Neural progenitor cell (in vitro differentiated cells): Measurements from ENCODE around the gene MAN1A1. TPM values are rescaled to one million over a fixed set of nuclear protein-coding genes. Genes with fewer than 3 reads are reported as not detected.

ENCODE experiments used
- DNase-seq: peaks from one replicate; pipeline ENCODE4 v3.0.0-alpha.2; 2016; ENCODE audit warnings: low spot score
- H2AFZ ChIP-seq: fragments of 200-600 bp; sonication (generic); replicated peaks from 2 replicates; pipeline ENCODE4 v1.6.1; 2016; ENCODE audit warnings: antibody characterized with exemption
- H3F3A ChIP-seq: fragments of 200-600 bp; sonication (generic); 2 replicates; pipeline ENCODE4 v1.6.1; 2016; ENCODE audit warnings: antibody characterized with exemption, low read depth
- H3K27ac ChIP-seq: fragments of 200-600 bp; sonication (generic); 2 replicates; pipeline ENCODE4 v1.5.1; 2016; ENCODE audit warnings: mild to moderate bottlenecking
- H3K27me3 ChIP-seq: fragments of 200-600 bp; sonication (generic); 2 replicates; pipeline ENCODE4 v1.6.1; 2016; ENCODE audit warnings: mild to moderate bottlenecking, moderate library complexity
- H3K36me3 ChIP-seq: fragments of 200-600 bp; sonication (generic); 2 replicates; pipeline ENCODE4 v1.5.1; 2016
- H3K4me1 ChIP-seq: fragments of 200-600 bp; sonication (generic); 2 replicates; pipeline ENCODE4 v1.6.1; 2016; ENCODE audit warnings: mixed run types
- H3K4me2 ChIP-seq: fragments of 200-600 bp; sonication (generic); 2 replicates; pipeline ENCODE4 v1.6.1; 2016
- H3K4me3 ChIP-seq: fragments of 200-600 bp; sonication (generic); 2 replicates; pipeline ENCODE4 v1.5.1; 2016
- H3K79me2 ChIP-seq: fragments of 200-600 bp; sonication (generic); 2 replicates; pipeline ENCODE4 v1.6.1; 2016; ENCODE audit warnings: low read depth
- H3K9ac ChIP-seq: fragments of 200-600 bp; sonication (generic); 2 replicates; pipeline ENCODE4 v1.6.1; 2016
- H3K9me3 ChIP-seq: fragments of 200-600 bp; sonication (generic); 2 replicates; pipeline ENCODE4 v1.5.1; 2016; ENCODE audit warnings: low read depth
- H4K20me1 ChIP-seq: fragments of 200-600 bp; sonication (generic); 2 replicates; pipeline ENCODE4 v1.6.1; 2016; ENCODE audit warnings: low read depth
- H3K27ac Mint-ChIP-seq: 3 replicates; pipeline ENCODE4 v1.8.0; 2021; ENCODE audit warnings: mixed read lengths
- H3K27me3 Mint-ChIP-seq: 2 replicates; pipeline ENCODE4 v1.8.0; 2022; ENCODE audit warnings: low read depth, mild to moderate bottlenecking, inconsistent platforms, moderate library complexity, mixed read lengths; ENCODE audit not compliant: insufficient read depth
- H3K36me3 Mint-ChIP-seq: 3 replicates; pipeline ENCODE4 v1.8.0; 2021; ENCODE audit warnings: mixed read lengths
- H3K4me1 Mint-ChIP-seq: 3 replicates; pipeline ENCODE4 v1.8.0; 2021; ENCODE audit warnings: mixed read lengths
- H3K4me3 Mint-ChIP-seq: 3 replicates; pipeline ENCODE4 v1.8.0; 2021; ENCODE audit warnings: mild to moderate bottlenecking, moderate library complexity, mixed read lengths
- H3K9me3 Mint-ChIP-seq: 3 replicates; pipeline ENCODE4 v1.8.0; 2020; ENCODE audit warnings: mixed read lengths
- CTCF ChIP-seq: fragments of 200-600 bp; sonication (generic); IDR thresholded peaks from 2 replicates; pipeline ENCODE4 v1.5.1; 2017; ENCODE audit warnings: antibody characterized with exemption, mild to moderate bottlenecking
- EZH2 ChIP-seq: fragments of 200-600 bp; sonication (generic); IDR thresholded peaks from 2 replicates; pipeline ENCODE4 v1.6.1; 2017; ENCODE audit warnings: antibody characterized with exemption, mild to moderate bottlenecking, moderate library complexity
- EZH2phosphoT487 ChIP-seq: fragments of 200-600 bp; sonication (generic); IDR thresholded peaks from 2 replicates; pipeline ENCODE4 v1.6.1; 2017; ENCODE audit warnings: antibody characterized with exemption
- total RNA-seq: library from RNA; depleted of rRNA; stranded (reverse); fragments of >200 nt; gene quantifications from 2 replicates; pipeline ENCODE4 v1.2.3, GENCODE V29; 2015; ENCODE audit warnings: low replicate concordance

MAN1A1 gene
- total RNA-seq, 1 donor from 2014 or later, result 5.2 TPM

GRCh38 chr6:119183457-119183856 is 166.1 kb downstream of the MAN1A1 start:
- Mint-ChIP-seq H3K4me3 (no peak overlapping the region), H3K27ac (no peak overlapping the region), H3K4me1 (peaks cover 7% of the 10 kb centered on the region), H3K9me3 (no peaks in the 10 kb centered on the region), H3K27me3 (no peaks in the 10 kb centered on the region), H3K36me3 (peaks cover 3% of the 10 kb centered on the region)
- Histone ChIP-seq H3K27ac (no peak overlapping the region), H3K4me1 (peaks cover 27% of the 10 kb centered on the region), H3K36me3 (no peaks in the 10 kb centered on the region), H3K4me3 (no peak overlapping the region), H3K4me2 (peak overlapping the region; percentile 54), H4K20me1 (no peaks in the 10 kb centered on the region), H3F3A (no peaks in the 10 kb centered on the region), H3K9me3 (no peaks in the 10 kb centered on the region), H3K9ac (no peak overlapping the region), H2AFZ (peak overlapping the region; percentile 13), H3K79me2 (no peaks in the 10 kb centered on the region), H3K27me3 (no peaks in the 10 kb centered on the region)
- peak; percentile 59 for DNase-seq
- TF ChIP-seq CTCF (no peak), EZH2phosphoT487 (no peak), EZH2 (no peak)

GRCh38 chr6:119182875-119183274 is 166.7 kb downstream of the MAN1A1 start:
- no peaks in the 10 kb centered on the region for H3K9me3 ChIP-seq
- no peaks in the 10 kb centered on the region for H3K9me3 Mint-ChIP-seq
- H3K4me3 ChIP-seq, result no peak overlapping the region
- TF ChIP-seq EZH2phosphoT487, result no peak
- TF ChIP-seq CTCF, result no peak
- TF ChIP-seq EZH2, result no peak
- H3K79me2 ChIP-seq, result no peaks in the 10 kb centered on the region
- H3K27me3 ChIP-seq, result no peaks in the 10 kb centered on the region
- H3K4me3 Mint-ChIP-seq, result no peak overlapping the region
- no peak overlapping the region for H3K9ac ChIP-seq
- H3K36me3 ChIP-seq, result no peaks in the 10 kb centered on the region
- DNase-seq, result no peak
- peaks cover 24% of the 10 kb centered on the region for H3K4me1 ChIP-seq
- H4K20me1 ChIP-seq, result no peaks in the 10 kb centered on the region
- H3K4me2 ChIP-seq, result peak overlapping the region; percentile 54
- H3F3A ChIP-seq, result no peaks in the 10 kb centered on the region
- H2AFZ ChIP-seq, result peak overlapping the region; percentile 13
- no peak overlapping the region for H3K27ac Mint-ChIP-seq
- H3K4me1 Mint-ChIP-seq, result peaks cover 7% of the 10 kb centered on the region
- H3K27me3 Mint-ChIP-seq, result no peaks in the 10 kb centered on the region
- H3K27ac ChIP-seq, result no peak overlapping the region
- peaks cover 3% of the 10 kb centered on the region for H3K36me3 Mint-ChIP-seq

- Histone ChIP-seq H3K4me1 (peaks cover 18% of the 10 kb centered on the region), H3K27me3 (no peaks in the 10 kb centered on the region), H3K27ac (no peak overlapping the region), H3K79me2 (no peaks in the 10 kb centered on the region), H2AFZ (no peak overlapping the region), H3F3A (no peaks in the 10 kb centered on the region), H3K4me2 (no peak overlapping the region), H4K20me1 (no peaks in the 10 kb centered on the region), H3K9me3 (no peaks in the 10 kb centered on the region), H3K36me3 (no peaks in the 10 kb centered on the region), H3K9ac (no peak overlapping the region), H3K4me3 (no peak overlapping the region)
- no peaks in the 10 kb centered on the region for H3K27me3 Mint-ChIP-seq
- TF ChIP-seq EZH2phosphoT487 (no peak), CTCF (no peak), EZH2 (no peak)
- no peak for DNase-seq
- no peaks in the 10 kb centered on the region for H3K9me3 Mint-ChIP-seq
- peaks cover 3% of the 10 kb centered on the region for H3K36me3 Mint-ChIP-seq
- no peak overlapping the region for H3K27ac Mint-ChIP-seq
- H3K4me1 Mint-ChIP-seq, result peaks cover 4% of the 10 kb centered on the region
- no peak overlapping the region for H3K4me3 Mint-ChIP-seq
These were observed 167.3 kb downstream of the MAN1A1 start for GRCh38 chr6:119182216-119182803.
